Measurements from ENCODE around the gene KPNA1. TPM values are rescaled to one million over a fixed set of nuclear protein-coding genes. Genes with fewer than 3 reads are reported as not detected.

The KPNA1 gene
- total RNA-seq, 1 donor from 2014 or later, result 88.2 TPM

DNA sequence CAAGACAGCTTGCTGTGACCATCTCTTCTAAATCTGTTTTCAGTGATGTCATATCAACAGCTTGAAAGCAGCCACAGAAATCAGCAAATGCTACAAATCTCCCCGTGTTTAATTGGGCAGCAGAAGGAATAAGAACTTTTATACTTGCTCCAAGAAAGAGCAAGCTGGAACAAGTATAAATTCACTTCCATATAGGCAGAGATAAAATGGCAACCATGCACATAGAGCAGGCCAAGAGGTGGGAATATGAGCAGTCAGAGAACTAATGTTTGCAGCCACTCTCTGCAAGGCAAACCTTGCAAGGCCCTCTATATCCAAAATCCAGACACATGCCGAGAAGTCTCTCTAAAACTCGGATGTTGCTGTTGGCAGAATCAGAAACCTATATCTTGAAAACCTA, 33.3 kb upstream of the KPNA1 start:
- intact Hi-C loops (cut with micrococcal nuclease), result no loop called here
- H3K27me3 Mint-ChIP-seq (ENCODE audit: insufficient read depth), result no peaks in the 10 kb centered on the region

DNA sequence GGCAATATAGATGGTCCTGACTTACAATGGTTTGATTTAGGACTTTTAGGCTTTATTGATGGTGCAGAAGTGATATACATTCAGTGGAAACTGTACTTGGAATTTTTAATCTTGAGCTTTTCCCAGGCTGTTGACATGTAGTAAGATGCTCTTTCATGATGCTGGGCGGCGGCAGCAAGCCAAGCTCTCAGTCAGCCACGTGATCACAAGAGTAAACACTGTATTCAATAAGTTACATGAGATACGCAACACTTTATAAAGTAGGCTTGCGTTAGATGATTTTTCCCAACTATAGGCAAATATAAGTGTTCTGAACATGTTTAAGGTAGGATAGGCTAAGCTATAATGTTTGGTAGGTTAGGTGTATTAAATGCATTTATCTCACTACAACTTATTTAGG, 31.4 kb upstream of the KPNA1 start:
- intact Hi-C loops (cut with micrococcal nuclease), result no loop called here
- Mint-ChIP-seq H3K9me3 (no peaks in the 10 kb centered on the region), H3K4me3 (no peak overlapping the region), H3K27me3 (ENCODE audit: insufficient read depth) (no peaks in the 10 kb centered on the region), H3K4me1 (ENCODE audit: low read depth) (peaks cover 9% of the 10 kb centered on the region), H3K36me3 (ENCODE audit: low read depth) (peaks cover 61% of the 10 kb centered on the region), H3K27ac (no peak overlapping the region)
- DNase-seq (ENCODE audit: low spot score), result no peak

More for the DNA sequence above, 33.3 kb upstream of the KPNA1 start:
- Mint-ChIP-seq H3K27ac (no peak overlapping the region), H3K36me3 (ENCODE audit: low read depth) (peaks cover 65% of the 10 kb centered on the region), H3K4me1 (ENCODE audit: low read depth) (peaks cover 7% of the 10 kb centered on the region), H3K9me3 (no peaks in the 10 kb centered on the region), H3K4me3 (no peak overlapping the region)
- DNase-seq (ENCODE audit: low spot score), result no peak

DNA sequence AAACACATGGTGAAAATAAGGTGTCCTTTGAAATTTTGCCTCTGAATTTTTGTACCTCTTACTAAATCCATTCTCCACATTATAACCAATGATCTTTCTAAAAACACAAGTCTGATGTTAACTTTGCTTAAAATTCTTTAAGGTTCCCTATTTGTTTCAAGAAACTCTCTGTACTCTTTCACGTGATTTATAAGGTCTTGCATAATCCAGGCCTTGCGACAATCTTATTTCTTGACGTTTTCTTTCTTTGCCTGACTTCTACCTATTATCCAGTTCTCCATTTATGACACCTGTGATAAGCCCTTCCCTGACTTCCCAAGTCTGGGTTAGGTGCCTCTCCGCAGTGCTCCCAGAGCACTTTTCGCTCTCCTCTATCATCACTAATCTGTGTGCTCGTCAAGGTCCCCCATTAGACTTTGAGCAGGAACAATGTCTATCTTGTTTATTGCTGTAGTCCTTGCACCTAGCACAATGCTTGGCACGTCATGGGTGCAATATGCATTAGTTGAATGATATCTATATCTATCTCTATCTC, 24.3 kb upstream of the KPNA1 start:
- intact Hi-C loops (cut with micrococcal nuclease), result loop anchor here (10.0 kb wide), 1 partner anchor 434 kb away; no protein-coding TSS in a partner anchor
- no peak overlapping the region for H3K27ac Mint-ChIP-seq

DNA sequence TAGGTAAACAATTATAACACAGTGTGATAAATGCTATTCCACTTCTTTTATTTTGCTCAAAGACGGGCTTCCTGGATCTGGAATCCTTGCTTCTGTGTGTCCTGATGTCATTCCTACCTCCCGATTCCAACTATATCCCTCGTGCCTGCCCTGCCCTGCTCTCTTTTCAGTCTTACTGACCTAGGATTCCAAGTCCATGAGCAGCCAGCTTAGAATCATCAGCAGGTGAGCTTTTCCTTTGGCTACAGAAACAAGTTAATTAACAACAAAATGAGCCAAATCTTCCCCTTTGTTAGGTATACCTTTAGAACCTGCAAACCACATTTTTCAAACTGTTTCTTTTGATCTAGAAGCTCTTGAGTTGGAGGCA, 21.9 kb upstream of the KPNA1 start:
- intact Hi-C loops (cut with micrococcal nuclease), result loop anchor here (10.0 kb wide), 1 partner anchor 432 kb away; no protein-coding TSS in a partner anchor
- H3K27me3 Mint-ChIP-seq (ENCODE audit: insufficient read depth), result no peaks in the 10 kb centered on the region
- peaks cover 70% of the 10 kb centered on the region for H3K36me3 Mint-ChIP-seq (ENCODE audit: low read depth)
- no peak for DNase-seq (ENCODE audit: low spot score)
- no peaks in the 10 kb centered on the region for H3K9me3 Mint-ChIP-seq
- H3K27ac Mint-ChIP-seq, result no peak overlapping the region
- H3K4me1 Mint-ChIP-seq (ENCODE audit: low read depth), result peaks cover 73% of the 10 kb centered on the region
- no peak overlapping the region for H3K4me3 Mint-ChIP-seq

More for the DNA sequence above, 24.3 kb upstream of the KPNA1 start:
- Mint-ChIP-seq H3K27me3 (ENCODE audit: insufficient read depth) (no peaks in the 10 kb centered on the region), H3K36me3 (ENCODE audit: low read depth) (peaks cover 59% of the 10 kb centered on the region), H3K4me1 (ENCODE audit: low read depth) (peaks cover 52% of the 10 kb centered on the region), H3K9me3 (no peaks in the 10 kb centered on the region), H3K4me3 (no peak overlapping the region)
- no peak for DNase-seq (ENCODE audit: low spot score)

DNA sequence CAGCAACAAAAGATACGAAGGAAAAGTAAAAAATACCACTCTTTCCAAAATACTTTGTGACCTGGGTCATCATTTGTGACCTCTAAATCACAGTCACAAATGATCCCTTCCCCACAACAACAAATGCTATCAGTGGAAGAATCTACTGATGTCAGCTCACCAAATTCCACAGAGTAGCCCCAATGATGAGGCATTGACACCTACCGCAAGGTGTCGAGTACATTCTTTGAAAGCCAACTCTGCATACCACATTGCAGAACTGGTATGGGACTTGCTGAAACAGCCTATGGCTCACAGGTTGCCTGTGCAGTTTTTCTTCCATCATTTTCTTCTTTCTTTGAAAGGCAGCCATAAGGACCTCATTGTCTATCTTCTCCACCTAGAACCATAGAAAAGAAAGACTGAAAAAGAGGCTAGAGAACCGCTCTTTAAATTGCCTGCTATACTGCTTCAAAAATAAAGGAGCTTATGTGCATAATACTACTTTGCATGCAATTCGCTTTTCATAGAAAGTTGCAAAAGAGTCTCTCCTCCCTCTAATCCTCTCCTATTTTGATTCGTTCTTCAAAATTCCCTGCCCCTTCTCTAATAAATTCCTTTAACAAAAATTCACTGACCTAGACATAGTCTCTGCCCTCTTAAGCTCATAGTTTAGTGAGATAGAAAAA, 21.4 kb upstream of the KPNA1 start:
- H3K4me3 Mint-ChIP-seq, result no peak overlapping the region
- DNase-seq (ENCODE audit: low spot score), result no peak
- H3K36me3 Mint-ChIP-seq (ENCODE audit: low read depth), result peaks cover 70% of the 10 kb centered on the region
- no peak overlapping the region for H3K27ac Mint-ChIP-seq
- no peaks in the 10 kb centered on the region for H3K27me3 Mint-ChIP-seq (ENCODE audit: insufficient read depth)
- no peaks in the 10 kb centered on the region for H3K9me3 Mint-ChIP-seq
- intact Hi-C loops (cut with micrococcal nuclease), result loop anchor here (10.0 kb wide), 1 partner anchor 431 kb away; no protein-coding TSS in a partner anchor
- H3K4me1 Mint-ChIP-seq (ENCODE audit: low read depth), result peaks cover 71% of the 10 kb centered on the region

DNA sequence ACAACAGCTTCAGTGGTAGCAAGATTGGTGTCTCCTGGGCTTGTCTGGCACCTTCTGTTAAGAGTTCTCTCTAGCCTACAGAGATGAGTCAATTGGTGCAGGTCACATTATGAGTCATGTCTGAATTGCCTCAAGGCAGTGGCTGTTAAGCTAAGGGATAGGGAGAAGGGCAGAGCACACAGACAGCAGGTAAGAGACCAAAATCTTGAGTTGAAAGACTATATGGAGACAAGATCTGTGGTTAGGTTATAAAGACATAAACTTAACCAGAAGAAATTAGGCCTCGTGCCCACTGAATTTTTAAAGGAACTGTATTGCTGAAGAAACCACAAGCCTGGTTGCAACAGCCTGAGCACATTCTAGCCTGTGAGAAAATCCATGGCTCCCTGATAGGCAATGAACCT, 19.2 kb upstream of the KPNA1 start:
- Mint-ChIP-seq H3K4me1 (ENCODE audit: low read depth) (peaks cover 60% of the 10 kb centered on the region), H3K27me3 (ENCODE audit: insufficient read depth) (no peaks in the 10 kb centered on the region), H3K36me3 (ENCODE audit: low read depth) (peaks cover 64% of the 10 kb centered on the region), H3K4me3 (no peak overlapping the region), H3K9me3 (no peaks in the 10 kb centered on the region), H3K27ac (peak overlapping the region; percentile 80)
- intact Hi-C loops (cut with micrococcal nuclease), result loop anchor here (1.0 to 10.0 kb wide), 12 partner anchors 19 to 987 kb away; partner anchors contain the start of genes PARP14, POLQ and WDR5B
- DNase-seq (ENCODE audit: low spot score), result peak; percentile 46

DNA sequence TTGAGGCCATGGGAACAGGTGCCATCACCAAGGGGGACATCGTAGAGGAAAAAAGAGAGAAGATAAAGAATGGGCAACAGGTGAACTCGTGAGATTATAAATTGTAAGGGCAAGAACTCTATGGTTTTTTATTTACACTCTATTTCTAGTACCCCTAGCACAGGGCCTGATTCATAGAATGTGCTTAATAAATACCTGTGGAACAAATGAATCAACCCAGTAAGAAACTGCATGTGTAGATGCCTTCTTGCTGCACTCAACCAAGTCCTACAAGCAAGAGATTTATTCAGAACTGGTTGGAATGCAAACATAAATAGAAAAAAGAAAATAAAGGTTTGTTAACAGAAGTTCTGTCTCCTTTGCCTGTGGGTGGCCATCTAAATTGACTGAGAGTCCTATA, 18.7 kb upstream of the KPNA1 start:
- Mint-ChIP-seq H3K27me3 (ENCODE audit: insufficient read depth) (no peaks in the 10 kb centered on the region), H3K36me3 (ENCODE audit: low read depth) (peaks cover 65% of the 10 kb centered on the region), H3K4me1 (ENCODE audit: low read depth) (peaks cover 60% of the 10 kb centered on the region), H3K27ac (peak overlapping the region; percentile 80), H3K4me3 (no peak overlapping the region), H3K9me3 (no peaks in the 10 kb centered on the region)
- intact Hi-C loops (cut with micrococcal nuclease), result loop anchor here (1.0 to 10.0 kb wide), 7 partner anchors 36 to 986 kb away; partner anchors contain the start of genes POLQ and WDR5B
- DNase-seq (ENCODE audit: low spot score), result no peak

DNA sequence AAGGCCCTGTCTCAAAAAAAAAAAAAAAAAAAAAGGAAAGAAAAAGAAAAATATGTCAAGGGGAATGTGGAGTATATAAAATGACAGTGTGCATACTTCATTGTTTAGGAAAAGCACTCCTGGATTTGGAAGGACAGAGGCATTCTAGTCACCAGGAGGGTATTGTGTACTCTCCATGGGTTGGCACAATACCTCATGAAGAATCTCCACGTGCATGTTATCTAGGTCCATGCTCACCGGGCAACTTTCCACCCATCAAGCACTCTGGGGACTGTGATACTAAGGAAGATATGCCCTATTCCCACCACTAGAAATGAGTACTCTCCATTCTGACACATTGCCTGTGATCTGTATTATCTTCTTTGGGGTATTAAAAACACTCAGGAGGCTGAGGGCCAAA, 15.4 kb upstream of the KPNA1 start:
- Mint-ChIP-seq H3K27ac (no peak overlapping the region), H3K27me3 (ENCODE audit: insufficient read depth) (no peaks in the 10 kb centered on the region), H3K4me3 (no peak overlapping the region), H3K4me1 (ENCODE audit: low read depth) (peaks cover 35% of the 10 kb centered on the region), H3K9me3 (no peaks in the 10 kb centered on the region), H3K36me3 (ENCODE audit: low read depth) (peaks cover 55% of the 10 kb centered on the region)
- no peak for DNase-seq (ENCODE audit: low spot score)
- intact Hi-C loops (cut with micrococcal nuclease), result loop anchor here (5.0 to 10.0 kb wide), 2 partner anchors 425 to 983 kb away; partner anchors contain the start of gene POLQ

DNA sequence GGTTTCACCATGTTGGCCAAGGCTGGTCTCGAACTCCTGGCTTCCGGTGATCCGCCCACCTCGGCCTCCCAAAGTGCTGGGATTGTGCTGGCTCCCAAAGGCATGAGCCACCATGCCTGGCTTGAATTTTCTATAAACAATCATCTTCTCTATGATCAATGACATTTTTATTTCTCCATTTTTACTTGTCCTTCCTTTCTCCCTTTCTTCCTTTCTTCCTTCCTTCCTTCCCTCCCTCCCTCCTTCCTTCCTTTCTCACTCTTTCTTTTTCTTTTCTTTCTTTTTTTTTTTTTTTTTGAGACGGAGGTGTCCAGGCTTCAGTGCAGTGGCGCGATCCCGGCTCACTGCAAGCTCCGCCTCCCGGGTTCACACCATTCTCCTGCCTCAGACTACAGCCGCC, 8.6 kb upstream of the KPNA1 start:
- no peak overlapping the region for H3K4me3 Mint-ChIP-seq
- H3K27ac Mint-ChIP-seq, result no peak overlapping the region
- intact Hi-C loops (cut with micrococcal nuclease), result no loop called here
- DNase-seq (ENCODE audit: low spot score), result no peak
- no peaks in the 10 kb centered on the region for H3K27me3 Mint-ChIP-seq (ENCODE audit: insufficient read depth)
- H3K4me1 Mint-ChIP-seq (ENCODE audit: low read depth), result no peaks in the 10 kb centered on the region
- H3K36me3 Mint-ChIP-seq (ENCODE audit: low read depth), result peaks cover 19% of the 10 kb centered on the region
- H3K9me3 Mint-ChIP-seq, result no peaks in the 10 kb centered on the region

DNA sequence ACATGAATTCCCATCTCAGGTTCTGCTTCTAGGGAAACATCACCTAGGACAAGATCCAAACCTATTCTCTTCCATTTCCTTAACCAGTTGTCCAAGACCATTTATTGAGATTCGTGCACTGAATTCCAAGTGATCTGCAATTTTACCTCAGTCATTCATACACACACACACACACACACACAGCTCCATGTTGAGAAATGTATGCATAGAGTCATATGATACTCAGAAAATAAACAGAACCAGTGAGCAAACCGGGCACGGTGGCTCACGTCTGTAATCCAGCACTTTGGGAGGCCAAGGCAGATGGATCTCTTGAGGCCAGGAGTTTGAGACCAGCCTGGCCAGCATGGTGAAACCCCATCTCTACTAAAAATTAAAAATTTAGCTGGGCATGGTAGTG, 6.1 kb upstream of the KPNA1 start:
- H3K4me3 Mint-ChIP-seq, result no peak overlapping the region
- no peaks in the 10 kb centered on the region for H3K9me3 Mint-ChIP-seq
- H3K27me3 Mint-ChIP-seq (ENCODE audit: insufficient read depth), result peaks cover 4% of the 10 kb centered on the region
- peaks cover 8% of the 10 kb centered on the region for H3K36me3 Mint-ChIP-seq (ENCODE audit: low read depth)
- intact Hi-C loops (cut with micrococcal nuclease), result no loop called here
- no peak for DNase-seq (ENCODE audit: low spot score)
- H3K27ac Mint-ChIP-seq, result no peak overlapping the region
- H3K4me1 Mint-ChIP-seq (ENCODE audit: low read depth), result no peaks in the 10 kb centered on the region

DNA sequence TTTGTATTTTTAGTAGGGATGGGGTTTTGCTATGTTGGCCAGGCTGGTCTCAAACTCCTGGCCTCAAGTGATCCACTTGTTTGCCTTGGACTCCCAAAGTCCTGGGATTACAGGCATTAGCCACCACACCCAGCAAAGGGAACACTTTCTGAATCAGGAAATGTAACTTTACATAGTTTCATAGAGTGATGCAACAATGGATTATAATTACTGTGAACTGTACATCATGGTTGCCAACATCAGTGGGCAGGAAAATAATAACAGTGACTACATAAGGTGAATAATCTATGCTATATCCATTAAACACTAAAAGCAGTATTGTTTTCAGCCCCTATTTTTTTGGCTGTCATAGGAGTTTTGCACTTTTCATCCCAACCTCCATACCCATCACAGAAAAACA, 5.0 kb upstream of the KPNA1 start:
- intact Hi-C loops (cut with micrococcal nuclease), result loop anchor here (10.0 kb wide), 1 partner anchor 275 kb away; the partner anchor contains the start of genes HSPBAP1 and SLC49A4
- Mint-ChIP-seq H3K4me1 (ENCODE audit: low read depth) (peaks cover 6% of the 10 kb centered on the region), H3K27ac (no peak overlapping the region), H3K4me3 (no peak overlapping the region), H3K36me3 (ENCODE audit: low read depth) (peaks cover 4% of the 10 kb centered on the region), H3K27me3 (ENCODE audit: insufficient read depth) (peaks cover 4% of the 10 kb centered on the region), H3K9me3 (no peaks in the 10 kb centered on the region)
- no peak for DNase-seq (ENCODE audit: low spot score)

DNA sequence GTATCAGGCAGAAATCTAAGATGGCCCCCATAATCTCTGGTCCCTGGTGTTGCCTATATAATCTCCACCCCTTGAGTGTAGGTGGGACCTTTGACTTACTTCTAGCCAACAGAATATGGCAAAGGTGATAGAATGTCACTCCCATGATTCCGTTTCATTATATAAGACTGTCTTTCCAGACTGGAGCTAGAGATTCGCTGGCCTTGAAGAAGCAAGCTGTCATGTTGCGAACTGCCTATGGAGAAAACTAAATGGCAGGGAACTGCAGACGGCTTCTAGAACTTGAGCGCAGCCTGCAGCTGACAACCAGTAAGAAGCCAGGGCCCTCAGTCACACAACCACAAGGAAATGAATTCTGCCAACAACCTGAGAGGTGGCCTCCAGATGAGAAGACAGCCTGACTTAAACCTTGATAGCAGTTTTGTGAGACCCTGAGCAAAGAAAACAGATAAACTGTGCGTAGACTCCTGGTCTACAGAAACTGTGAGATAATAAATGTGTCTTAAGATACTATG, 2.2 kb upstream of the KPNA1 start:
- H3K4me3 Mint-ChIP-seq, result no peak overlapping the region
- H3K27ac Mint-ChIP-seq, result no peak overlapping the region
- no peaks in the 10 kb centered on the region for H3K9me3 Mint-ChIP-seq
- intact Hi-C loops (cut with micrococcal nuclease), result loop anchor here (10.0 kb wide), 1 partner anchor 278 kb away; the partner anchor contains the start of genes HSPBAP1 and SLC49A4
- no peak for DNase-seq (ENCODE audit: low spot score)
- peaks cover 4% of the 10 kb centered on the region for H3K27me3 Mint-ChIP-seq (ENCODE audit: insufficient read depth)
- peaks cover 9% of the 10 kb centered on the region for H3K36me3 Mint-ChIP-seq (ENCODE audit: low read depth)
- H3K4me1 Mint-ChIP-seq (ENCODE audit: low read depth), result peaks cover 22% of the 10 kb centered on the region

DNA sequence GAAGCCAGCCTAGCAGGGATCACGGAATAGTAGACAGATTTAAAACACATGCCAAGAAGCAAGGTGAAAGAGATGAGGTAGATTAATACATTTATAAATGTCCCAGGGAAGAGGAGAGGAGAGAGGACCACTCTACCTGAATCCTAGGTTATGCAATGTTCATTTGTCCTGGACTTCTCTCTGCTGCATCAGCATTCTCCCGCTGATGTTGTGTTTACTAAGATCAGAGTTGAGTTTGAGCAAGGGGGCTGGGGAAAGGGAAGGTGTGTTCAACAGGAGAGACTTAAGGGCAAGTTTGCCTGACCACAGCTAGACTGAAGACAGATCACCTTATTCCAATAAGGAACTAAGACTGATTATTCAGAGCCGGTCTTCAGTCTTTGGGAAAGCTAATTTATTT, 1.1 kb upstream of the KPNA1 start:
- no peak overlapping the region for H3K27ac Mint-ChIP-seq
- H3K4me1 Mint-ChIP-seq (ENCODE audit: low read depth), result peaks cover 32% of the 10 kb centered on the region

More for the DNA sequence above, 1.1 kb upstream of the KPNA1 start:
- Mint-ChIP-seq H3K27me3 (ENCODE audit: insufficient read depth) (peaks cover 4% of the 10 kb centered on the region), H3K36me3 (ENCODE audit: low read depth) (peaks cover 10% of the 10 kb centered on the region), H3K4me3 (peak overlapping the region; percentile 13), H3K9me3 (no peaks in the 10 kb centered on the region)
- no peak for DNase-seq (ENCODE audit: low spot score)
- intact Hi-C loops (cut with micrococcal nuclease), result loop anchor here (1.0 to 10.0 kb wide), 3 partner anchors 18 to 279 kb away; partner anchors contain the start of genes HSPBAP1 and SLC49A4
